ENCODE data around the gene AKAP6.

The AKAP6 gene

DNA sequence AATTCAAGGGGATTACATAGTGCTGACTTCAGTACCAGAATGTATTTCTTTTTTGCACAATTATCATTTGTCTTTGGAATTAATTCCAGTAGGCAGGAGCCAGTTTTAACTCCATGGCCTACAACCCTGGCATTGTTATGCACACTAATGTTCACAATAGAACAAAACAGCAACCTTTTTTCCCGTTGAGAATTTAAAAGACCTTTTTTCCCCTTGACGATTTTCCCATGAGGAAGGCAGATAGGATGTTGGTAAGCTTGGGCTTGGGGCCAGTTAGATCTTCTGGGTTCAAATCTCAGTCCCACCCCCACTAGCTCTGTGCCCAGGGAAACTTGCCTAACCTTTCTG lies 13.7 kb downstream of the AKAP6 start:
- H3K4me3 ChIP-seq (ENCODE audit: low read length): no peak overlapping the region
- TF ChIP-seq ZNF274 (IDR thresholded peaks at IDR 0.05; ENCODE audit: low read depth, low read length): no peak

DNA sequence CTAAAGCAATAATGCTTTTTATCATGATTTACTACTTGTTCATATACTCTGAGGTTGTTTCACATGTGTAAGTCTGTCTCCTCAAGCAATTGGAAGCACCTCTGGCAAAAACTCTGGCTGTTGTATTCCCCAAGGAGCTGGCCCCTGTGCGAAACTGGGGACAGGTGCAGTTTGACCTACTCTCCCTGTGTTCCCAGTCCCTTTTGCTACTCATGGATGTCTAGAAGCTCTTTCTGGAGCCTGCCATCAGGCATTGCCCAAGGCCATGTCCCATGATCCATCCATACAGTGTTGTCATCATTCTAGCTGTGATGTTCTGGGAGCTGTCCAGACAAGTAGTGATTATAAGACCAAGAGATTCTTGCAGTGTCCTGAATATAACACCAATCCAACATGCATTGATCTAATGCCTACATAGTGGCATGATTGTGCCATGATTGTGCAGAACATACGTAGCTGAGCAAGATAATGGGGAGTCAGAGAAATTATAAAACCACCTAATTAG lies 14.9 kb downstream of the AKAP6 start:
- TF ChIP-seq ZNF274 (IDR thresholded peaks at IDR 0.05; ENCODE audit: low read depth, low read length): no peak

GRCh38 chr14:32345311-32345791 lies 16.3 kb downstream of the AKAP6 start:
- TF ChIP-seq ZNF274 (IDR thresholded peaks at IDR 0.05; ENCODE audit: low read depth, low read length): no peak
- no peak overlapping the region for H3K4me3 ChIP-seq (ENCODE audit: low read length)

More for the DNA sequence above, 14.9 kb downstream of the AKAP6 start:
- H3K4me3 ChIP-seq (ENCODE audit: low read length): no peak overlapping the region

- no peak for TF ChIP-seq ZNF274 (IDR thresholded peaks at IDR 0.05; ENCODE audit: low read depth, low read length)
- no peak overlapping the region for H3K4me3 ChIP-seq (ENCODE audit: low read length)
Observed at GRCh38 chr14:32349322-32349721, 20.2 kb downstream of the AKAP6 start.

GRCh38 chr14:32350020-32350419 lies 20.9 kb downstream of the AKAP6 start:
- TF ChIP-seq ZNF274 (IDR thresholded peaks at IDR 0.05; ENCODE audit: low read depth, low read length): no peak

DNA sequence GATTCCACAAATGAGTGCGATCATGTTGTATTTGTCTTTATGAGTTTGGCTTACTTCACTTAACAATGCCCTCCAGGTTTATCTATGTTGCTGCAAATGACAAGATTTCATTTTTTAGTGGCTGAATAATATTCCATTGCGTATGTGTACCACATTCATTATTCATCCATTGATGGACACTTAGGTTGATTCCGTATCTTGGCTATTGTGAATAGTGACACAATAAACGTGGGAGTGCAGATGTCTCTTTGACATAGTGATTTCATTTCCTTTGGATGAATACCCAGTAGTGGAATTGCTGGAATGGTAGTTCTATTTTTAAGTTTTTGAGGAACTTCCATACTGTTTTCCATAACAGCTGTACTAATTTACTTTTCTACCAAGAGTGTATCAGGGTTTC lies 23.5 kb downstream of the AKAP6 start:
- no peak for TF ChIP-seq ZNF274 (IDR thresholded peaks at IDR 0.05; ENCODE audit: low read depth, low read length)
- H3K4me3 ChIP-seq (ENCODE audit: low read length): no peak overlapping the region

More at GRCh38 chr14:32350020-32350419, 20.9 kb downstream of the AKAP6 start:
- no peak overlapping the region for H3K4me3 ChIP-seq (ENCODE audit: low read length)

DNA sequence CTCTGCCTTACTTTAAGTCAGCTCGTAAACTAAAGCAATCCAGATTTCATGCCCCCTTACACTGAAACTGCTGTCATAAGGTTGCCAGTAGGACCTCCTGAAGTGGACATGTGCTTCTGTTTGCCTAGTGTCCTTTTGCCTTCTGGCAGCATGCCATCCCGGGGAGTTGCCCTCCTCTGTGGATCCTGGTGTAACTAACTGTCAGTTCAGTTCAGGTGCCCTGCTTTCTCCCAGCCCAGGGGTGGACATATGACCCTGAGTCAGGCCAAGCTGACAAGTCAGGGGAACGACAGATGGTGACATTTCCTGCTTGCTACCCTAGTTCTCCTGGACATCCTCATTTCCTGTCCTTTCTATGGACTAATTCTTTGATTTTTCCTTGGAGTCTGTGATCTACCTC lies 25.6 kb downstream of the AKAP6 start:
- TF ChIP-seq ZNF274 (IDR thresholded peaks at IDR 0.05; ENCODE audit: low read depth, low read length): no peak
- no peak overlapping the region for H3K4me3 ChIP-seq (ENCODE audit: low read length)

- no peak overlapping the region for H3K4me3 ChIP-seq (ENCODE audit: low read length)
- no peak for TF ChIP-seq ZNF274 (IDR thresholded peaks at IDR 0.05; ENCODE audit: low read depth, low read length)
Observed at GRCh38 chr14:32358781-32359180, 29.7 kb downstream of the AKAP6 start.

- no peak for TF ChIP-seq ZNF274 (IDR thresholded peaks at IDR 0.05; ENCODE audit: low read depth, low read length)
- no peak overlapping the region for H3K4me3 ChIP-seq (ENCODE audit: low read length)
Observed at GRCh38 chr14:32361674-32362073, 32.6 kb downstream of the AKAP6 start.

GRCh38 chr14:32363761-32364160 lies 34.7 kb downstream of the AKAP6 start:
- no peak for TF ChIP-seq ZNF274 (IDR thresholded peaks at IDR 0.05; ENCODE audit: low read depth, low read length)
- no peak overlapping the region for H3K4me3 ChIP-seq (ENCODE audit: low read length)

DNA sequence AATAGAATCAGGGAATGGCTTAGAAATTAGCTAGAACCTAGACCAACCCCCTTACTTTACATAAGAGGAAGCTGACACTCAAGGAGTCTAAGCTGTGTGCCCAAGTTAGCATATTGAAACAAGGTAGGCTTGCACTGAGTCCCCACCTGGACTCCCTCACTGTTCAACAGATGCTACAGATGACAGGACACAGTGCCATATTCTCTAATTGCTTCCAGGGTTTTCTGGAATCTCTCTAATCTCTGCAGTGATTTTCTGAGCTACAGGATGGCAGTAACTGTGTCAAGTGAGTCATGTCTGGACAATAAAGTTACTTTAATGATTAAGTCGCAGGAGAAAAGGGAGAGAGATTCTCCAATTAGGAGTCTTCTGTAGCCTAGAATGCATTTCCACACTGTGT lies 35.8 kb downstream of the AKAP6 start:
- no peak overlapping the region for H3K4me3 ChIP-seq (ENCODE audit: low read length)
- TF ChIP-seq ZNF274 (IDR thresholded peaks at IDR 0.05; ENCODE audit: low read depth, low read length): no peak

- no peak for TF ChIP-seq ZNF274 (IDR thresholded peaks at IDR 0.05; ENCODE audit: low read depth, low read length)
Observed at GRCh38 chr14:32366256-32366879, 37.3 kb downstream of the AKAP6 start.

GRCh38 chr14:32366986-32367385 lies 37.9 kb downstream of the AKAP6 start:
- no peak for TF ChIP-seq ZNF274 (IDR thresholded peaks at IDR 0.05; ENCODE audit: low read depth, low read length)
- no peak overlapping the region for H3K4me3 ChIP-seq (ENCODE audit: low read length)

More at GRCh38 chr14:32366256-32366879, 37.3 kb downstream of the AKAP6 start:
- no peak overlapping the region for H3K4me3 ChIP-seq (ENCODE audit: low read length)

GRCh38 chr14:32367516-32367915 lies 38.4 kb downstream of the AKAP6 start:
- H3K4me3 ChIP-seq (ENCODE audit: low read length): no peak overlapping the region
- TF ChIP-seq ZNF274 (IDR thresholded peaks at IDR 0.05; ENCODE audit: low read depth, low read length): no peak

GRCh38 chr14:32368107-32368506 lies 39.0 kb downstream of the AKAP6 start:
- no peak for TF ChIP-seq ZNF274 (IDR thresholded peaks at IDR 0.05; ENCODE audit: low read depth, low read length)
- H3K4me3 ChIP-seq (ENCODE audit: low read length): no peak overlapping the region

GRCh38 chr14:32370714-32371113 lies 41.6 kb downstream of the AKAP6 start:
- H3K4me3 ChIP-seq (ENCODE audit: low read length): no peak overlapping the region
- TF ChIP-seq ZNF274 (IDR thresholded peaks at IDR 0.05; ENCODE audit: low read depth, low read length): no peak
